Caco-2 (cell line): ENCODE measurements around the gene PCDHB3. TPM values are rescaled to one million over a fixed set of nuclear protein-coding genes. Genes with fewer than 3 reads are reported as not detected.
"Not testable (repeated sequence)": the region's sequence is repeated elsewhere in the genome, so short reads cannot be mapped to it uniquely, and the experiment has no call there.

ENCODE experiments used
- BruUV-seq: library from RNA; stranded (reverse); fragments of 400-500 nt; replicated peaks from 2 replicates; lab custom pipeline; 2021; lab: Mats Ljungman, UMichigan
- CTCF ChIA-PET: fragments of 300-600 bp; sonication (Branson Sonifier 250); formaldehyde crosslinking; loops from one replicate; lab custom pipeline; 2022; ENCODE audit warnings: antibody characterized with exemption; lab: Charles Lee
- POLR2A ChIA-PET: fragments of 300-600 bp; sonication (Branson Sonifier 250); formaldehyde crosslinking; loops from one replicate; lab custom pipeline; 2022; ENCODE audit warnings: antibody characterized with exemption; lab: Charles Lee
- DNase-seq, 2 experiments: peaks; one replicate each; pipeline versions ENCODE4 v3.0.0 to v3.0.0-alpha.2; 2020 to 2022
- H3K27me3 ChIP-seq: replicated peaks from 2 replicates; pipeline ENCODE4 v1.6.0; 2011; ENCODE audit warnings: low read length; ENCODE audit not compliant: control insufficient read depth, insufficient read depth
- H3K36me3 ChIP-seq: 2 replicates; pipeline ENCODE4 v1.5.1; 2011; ENCODE audit warnings: low read length; ENCODE audit not compliant: control insufficient read depth, insufficient read depth
- H3K4me1 ChIP-seq: fragments of 250-450 bp; sonication (Bioruptor Pico); 2 replicates; pipeline ENCODE4 v1.5.1; 2020; ENCODE audit warnings: mild to moderate bottlenecking
- H3K4me3 ChIP-seq: 2 replicates; pipeline ENCODE4 v1.5.1; 2011; ENCODE audit warnings: low read depth, mild to moderate bottlenecking, control low read depth, low read length
- H3K9me3 ChIP-seq: fragments of 250-450 bp; sonication (Bioruptor Pico); 2 replicates; pipeline ENCODE4 v1.5.1; 2020; ENCODE audit warnings: mild to moderate bottlenecking, moderate library complexity
- H3K27ac Mint-ChIP-seq: one replicate; pipeline ENCODE4 v1.8.0; 2022; ENCODE audit warnings: mixed read lengths; ENCODE audit not compliant: unreplicated experiment
- H3K27me3 Mint-ChIP-seq: one replicate; pipeline ENCODE4 v1.8.0; 2022; ENCODE audit warnings: mixed read lengths; ENCODE audit not compliant: insufficient read depth, unreplicated experiment
- H3K36me3 Mint-ChIP-seq: one replicate; pipeline ENCODE4 v1.8.0; 2022; ENCODE audit warnings: mild to moderate bottlenecking, mixed read lengths; ENCODE audit not compliant: insufficient read depth, unreplicated experiment
- H3K4me1 Mint-ChIP-seq: one replicate; pipeline ENCODE4 v1.8.0; 2022; ENCODE audit warnings: low read depth, mixed read lengths; ENCODE audit not compliant: unreplicated experiment
- H3K4me3 Mint-ChIP-seq: one replicate; pipeline ENCODE4 v1.8.0; 2022; ENCODE audit warnings: mild to moderate bottlenecking, moderate library complexity, mixed read lengths; ENCODE audit not compliant: unreplicated experiment
- H3K9me3 Mint-ChIP-seq: one replicate; pipeline ENCODE4 v1.8.0; 2022; ENCODE audit warnings: mixed read lengths; ENCODE audit not compliant: unreplicated experiment
- intact Hi-C: fragments of 100-400 bp; cut with micrococcal nuclease; formaldehyde crosslinking; loops from one replicate; pipeline ENCODE4 v1.10.0; 2022; ENCODE audit not compliant: unreplicated experiment
- total RNA-seq: library from RNA; stranded (reverse); gene quantifications from 2 replicates; pipeline ENCODE4 v1.2.3, GENCODE V29; 2022
- TF ChIP-seq, protein P1 (sequence below), 2 experiments: fragments of 200-600 bp in 1 of 2; IDR thresholded peaks; 1 replicate in 1 of 2; 2 replicates in 1 of 2; pipeline versions ENCODE4 v1.5.1 to v1.8.0; 2011 to 2022; ENCODE audit warnings: antibody characterized with exemption in 1 of 2, control low read depth in 1 of 2, inconsistent platforms in 1 of 2, low read depth in 1 of 2, low read length in 1 of 2, mild to moderate bottlenecking in 1 of 2, moderate library complexity in 1 of 2; ENCODE audit not compliant: insufficient read depth in 1 of 2, severe bottlenecking in 1 of 2, unreplicated experiment in 1 of 2

PCDHB3 gene
- total RNA-seq, 1 experiment from 2014 or later, result not detected

DNA sequence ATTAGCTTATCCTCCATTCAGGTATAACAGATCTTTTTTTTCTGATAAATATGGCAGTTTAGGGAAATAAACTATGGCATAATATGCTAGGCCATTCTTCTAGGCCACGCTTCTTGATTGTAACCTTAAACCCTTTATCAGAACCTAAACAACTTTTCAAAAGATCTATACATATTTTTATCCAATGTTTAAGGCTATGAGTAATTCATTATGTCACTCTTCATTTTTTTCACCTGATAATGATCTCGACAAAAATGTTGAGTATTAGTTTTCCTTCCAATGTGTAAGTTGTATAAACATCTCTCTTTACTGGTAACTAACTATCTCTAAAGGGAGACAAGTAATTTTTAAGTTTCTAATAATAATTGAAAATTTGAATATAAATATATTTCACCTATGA, 19.0 kb downstream of the PCDHB3 start:
- ChIA-PET CTCF (no interaction called here), POLR2A (no interaction called here)

DNA sequence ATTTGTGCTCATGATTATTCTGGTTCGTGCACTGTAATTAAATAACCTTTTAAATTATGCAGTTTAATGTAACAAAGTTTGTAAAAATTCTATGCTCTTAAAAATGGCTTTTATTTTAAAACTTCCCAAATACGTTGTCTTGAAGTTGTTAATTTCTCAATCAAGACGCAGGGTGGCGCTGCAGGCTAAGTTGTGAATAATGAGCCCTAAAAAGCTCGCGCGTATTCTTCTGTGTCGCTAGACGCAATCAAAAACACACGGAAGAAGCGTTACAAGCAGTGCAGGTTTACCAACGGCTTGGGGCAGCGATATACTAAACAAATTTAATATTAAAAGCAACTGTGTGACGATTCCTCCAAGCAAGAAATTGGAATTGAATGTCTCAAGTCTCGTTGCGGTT, 21.3 kb downstream of the PCDHB3 start, which contains the start of gene PCDHB4:
Gene PCDHB4, plus strand, starts transcription at position 256 of the 400 bp plus-strand sequence. CDS start 181 bp downstream, outside the sequence.
- H3K4me3 ChIP-seq, result no peak within 1 kb of the TSS
- Mint-ChIP-seq H3K9me3 (peaks cover 14% of the 10 kb centered on the region), H3K27me3 (no peaks in the 10 kb centered on the region), H3K36me3 (no peaks in the 10 kb centered on the region), H3K4me3 (no peak within 1 kb of the TSS), H3K27ac (no peak within 1 kb of the TSS), H3K4me1 (no peaks in the 10 kb centered on the region)
- intact Hi-C loops, result no loop called here
- no peaks in the 10 kb centered on the region for H3K36me3 ChIP-seq
- DNase-seq, result no peak
- BruUV-seq, result no TSS peak
- H3K27me3 ChIP-seq, result no peaks in the 10 kb centered on the region
- TF ChIP-seq, protein P1, sequence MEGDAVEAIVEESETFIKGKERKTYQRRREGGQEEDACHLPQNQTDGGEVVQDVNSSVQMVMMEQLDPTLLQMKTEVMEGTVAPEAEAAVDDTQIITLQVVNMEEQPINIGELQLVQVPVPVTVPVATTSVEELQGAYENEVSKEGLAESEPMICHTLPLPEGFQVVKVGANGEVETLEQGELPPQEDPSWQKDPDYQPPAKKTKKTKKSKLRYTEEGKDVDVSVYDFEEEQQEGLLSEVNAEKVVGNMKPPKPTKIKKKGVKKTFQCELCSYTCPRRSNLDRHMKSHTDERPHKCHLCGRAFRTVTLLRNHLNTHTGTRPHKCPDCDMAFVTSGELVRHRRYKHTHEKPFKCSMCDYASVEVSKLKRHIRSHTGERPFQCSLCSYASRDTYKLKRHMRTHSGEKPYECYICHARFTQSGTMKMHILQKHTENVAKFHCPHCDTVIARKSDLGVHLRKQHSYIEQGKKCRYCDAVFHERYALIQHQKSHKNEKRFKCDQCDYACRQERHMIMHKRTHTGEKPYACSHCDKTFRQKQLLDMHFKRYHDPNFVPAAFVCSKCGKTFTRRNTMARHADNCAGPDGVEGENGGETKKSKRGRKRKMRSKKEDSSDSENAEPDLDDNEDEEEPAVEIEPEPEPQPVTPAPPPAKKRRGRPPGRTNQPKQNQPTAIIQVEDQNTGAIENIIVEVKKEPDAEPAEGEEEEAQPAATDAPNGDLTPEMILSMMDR (IDR thresholded peaks at IDR 0.05; ENCODE audit: insufficient read depth in 1 of 2, low read depth in 1 of 2, low read length in 1 of 2, severe bottlenecking in 1 of 2, unreplicated experiment in 1 of 2), result no peak
- 0 out of 2 replicates have a peak, but pooled peaks cover 2% of the 10 kb centered on the region for H3K9me3 ChIP-seq
- no peaks in the 10 kb centered on the region for H3K4me1 ChIP-seq
- CTCF ChIA-PET, result no interaction called here
- POLR2A ChIA-PET, result no interaction called here

More for the DNA sequence above, 19.0 kb downstream of the PCDHB3 start:
- Mint-ChIP-seq H3K27me3 (no peaks in the 10 kb centered on the region), H3K4me1 (no peaks in the 10 kb centered on the region), H3K4me3 (no peak overlapping the region), H3K36me3 (no peaks in the 10 kb centered on the region), H3K9me3 (peaks cover 37% of the 10 kb centered on the region), H3K27ac (no peak overlapping the region)
- no peaks in the 10 kb centered on the region for H3K36me3 ChIP-seq
- intact Hi-C loops, result no loop called here
- H3K9me3 ChIP-seq, result 0 out of 2 replicates have a peak, but pooled peaks cover 6% of the 10 kb centered on the region
- no peak for DNase-seq
- H3K4me1 ChIP-seq, result no peaks in the 10 kb centered on the region
- TF ChIP-seq, protein P1 (IDR thresholded peaks at IDR 0.05; ENCODE audit: insufficient read depth in 1 of 2, low read depth in 1 of 2, low read length in 1 of 2, severe bottlenecking in 1 of 2, unreplicated experiment in 1 of 2), result no peak
- no TSS peak for BruUV-seq
- H3K27me3 ChIP-seq, result no peaks in the 10 kb centered on the region
- no peak overlapping the region for H3K4me3 ChIP-seq

DNA sequence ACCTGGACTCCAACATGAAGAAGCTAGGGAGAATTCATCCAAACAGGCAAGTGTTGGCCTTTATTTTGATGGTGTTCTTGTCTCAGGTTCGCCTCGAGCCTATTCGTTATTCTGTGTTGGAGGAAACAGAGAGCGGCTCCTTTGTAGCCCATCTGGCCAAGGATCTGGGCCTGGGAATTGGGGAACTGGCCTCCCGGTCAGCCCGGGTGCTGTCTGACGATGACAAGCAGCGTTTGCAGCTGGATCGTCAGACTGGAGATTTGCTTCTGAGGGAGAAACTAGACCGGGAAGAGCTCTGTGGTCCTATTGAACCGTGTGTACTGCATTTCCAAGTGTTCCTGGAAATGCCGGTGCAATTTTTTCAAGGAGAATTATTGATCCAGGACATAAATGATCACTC, 21.7 kb downstream of the PCDHB3 start:
- Histone ChIP-seq H3K4me3 (no peak overlapping the region), H3K9me3 (no peaks in the 10 kb centered on the region), H3K27me3 (no peaks in the 10 kb centered on the region), H3K36me3 (no peaks in the 10 kb centered on the region), H3K4me1 (no peaks in the 10 kb centered on the region)
- ChIA-PET POLR2A (no interaction called here), CTCF (no interaction called here)
- Mint-ChIP-seq H3K9me3 (peaks cover 10% of the 10 kb centered on the region), H3K27me3 (no peaks in the 10 kb centered on the region), H3K36me3 (no peaks in the 10 kb centered on the region), H3K4me3 (no peak overlapping the region), H3K27ac (no peak overlapping the region), H3K4me1 (no peaks in the 10 kb centered on the region)
- no TSS peak for BruUV-seq
- TF ChIP-seq, protein P1 (IDR thresholded peaks at IDR 0.05; ENCODE audit: insufficient read depth in 1 of 2, low read depth in 1 of 2, low read length in 1 of 2, severe bottlenecking in 1 of 2, unreplicated experiment in 1 of 2), result no peak
- no peak for DNase-seq
- intact Hi-C loops, result no loop called here

DNA sequence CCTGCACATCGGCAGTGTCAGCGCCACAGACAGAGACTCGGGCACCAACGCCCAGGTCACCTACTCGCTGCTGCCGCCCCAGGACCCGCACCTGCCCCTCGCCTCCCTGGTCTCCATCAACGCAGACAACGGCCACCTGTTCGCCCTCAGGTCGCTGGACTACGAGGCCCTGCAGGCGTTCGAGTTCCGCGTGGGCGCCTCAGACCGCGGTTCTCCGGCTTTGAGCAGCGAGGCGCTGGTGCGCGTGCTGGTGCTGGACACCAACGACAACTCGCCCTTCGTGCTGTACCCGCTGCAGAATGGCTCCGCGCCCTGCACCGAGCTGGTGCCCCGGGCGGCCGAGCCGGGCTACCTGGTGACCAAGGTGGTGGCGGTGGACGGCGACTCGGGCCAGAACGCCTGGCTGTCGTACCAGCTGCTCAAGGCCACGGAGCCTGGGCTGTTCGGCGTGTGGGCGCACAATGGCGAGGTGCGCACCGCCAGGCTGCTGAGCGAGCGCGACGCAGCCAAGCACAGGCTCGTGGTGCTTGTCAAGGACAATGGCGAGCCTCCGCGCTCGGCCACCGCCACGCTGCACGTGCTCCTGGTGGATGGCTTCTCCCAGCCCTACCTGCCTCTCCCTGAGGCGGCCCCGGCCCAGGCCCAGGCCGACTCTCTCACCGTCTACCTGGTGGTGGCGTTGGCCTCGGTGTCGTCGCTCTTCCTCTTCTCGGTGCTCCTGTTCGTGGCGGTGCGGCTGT, 23.3 kb downstream of the PCDHB3 start:
- DNase-seq, BruUV-seq, H3K36me3 ChIP-seq, H3K4me1 ChIP-seq, CTCF ChIA-PET, H3K9me3 Mint-ChIP-seq, H3K27me3 ChIP-seq, H3K4me3 Mint-ChIP-seq, H3K36me3 Mint-ChIP-seq, intact Hi-C loops, POLR2A ChIA-PET, H3K4me3 ChIP-seq, H3K27me3 Mint-ChIP-seq, H3K27ac Mint-ChIP-seq, H3K4me1 Mint-ChIP-seq, H3K9me3 ChIP-seq: not testable (repeated sequence)
